Endothelial cell of umbilical vein (primary cell): Measurements from ENCODE around the gene CHST15. TPM values are rescaled to one million over a fixed set of nuclear protein-coding genes. Genes with fewer than 3 reads are reported as not detected.

Experiments used
- BruUV-seq: library from RNA; stranded (reverse); fragments of 400-500 nt; replicated peaks from 2 replicates; lab custom pipeline; 2021; lab: Mats Ljungman, UMichigan
- CTCF ChIA-PET: fragments of 300-600, 350-600 bp; sonication (Branson Sonifier 250); formaldehyde crosslinking; loops from one replicate; lab custom pipeline; 2021; ENCODE audit warnings: antibody characterized with exemption, inconsistent platforms; lab: Charles Lee
- POLR2A ChIA-PET: fragments of 300-600, 350-600 bp; sonication (Branson Sonifier 250); formaldehyde crosslinking; loops from one replicate; lab custom pipeline; 2021; ENCODE audit warnings: antibody characterized with exemption, inconsistent platforms; lab: Charles Lee
- DNase-seq: peaks from one replicate; pipeline ENCODE4 v3.0.0-alpha.2; 2011; ENCODE audit warnings: low read depth, low spot score
- FAIRE-seq: peaks from 2 replicates; lab custom pipeline; 2011; peaks lifted over from hg19 to GRCh38; lab: Jason Lieb, UNC
- H2AFZ ChIP-seq: 2 replicates; pipeline ENCODE4 v1.6.0; 2012; ENCODE audit warnings: low read depth, low read length, control low read depth, inconsistent platforms
- H3K27ac ChIP-seq: 2 replicates; pipeline ENCODE4 v1.5.1; 2011; ENCODE audit warnings: low read depth, mild to moderate bottlenecking, control low read depth, low read length, moderate library complexity; ENCODE audit not compliant: insufficient read depth
- H3K27me3 ChIP-seq, 2 experiments: 2 replicates each; pipeline versions ENCODE4 v1.6.0 to v1.6.1; 2011; ENCODE audit warnings: low read length in 2 of 2, mixed read lengths in 1 of 2; ENCODE audit not compliant: control insufficient read depth in 2 of 2, insufficient read depth in 2 of 2
- H3K36me3 ChIP-seq, 2 experiments: 2 replicates in 1 of 2; 3 replicates in 1 of 2; pipeline ENCODE4 v1.5.1; 2011; ENCODE audit warnings: low read length in 2 of 2, mild to moderate bottlenecking in 1 of 2, moderate library complexity in 1 of 2; ENCODE audit not compliant: control insufficient read depth in 2 of 2, insufficient read depth in 2 of 2; ENCODE audit errors: extremely low read depth in 1 of 2
- H3K4me1 ChIP-seq: 3 replicates; pipeline ENCODE4 v1.5.1; 2011; ENCODE audit warnings: mild to moderate bottlenecking, low read length; ENCODE audit not compliant: control insufficient read depth, insufficient read depth; ENCODE audit errors: extremely low read depth
- H3K4me2 ChIP-seq: 2 replicates; pipeline ENCODE4 v1.6.1; 2011; ENCODE audit warnings: low read length, control low read depth, mixed read lengths; ENCODE audit not compliant: insufficient read depth
- H3K4me3 ChIP-seq, 3 experiments: fragments of 200-600 bp in 1 of 3; sonication (generic), shearing (Covaris generic) in 1 of 3; replicated peaks in 1 of 3; 2 replicates each; pipeline ENCODE4 v1.5.1; 2011 to 2016; ENCODE audit warnings: control low read depth in 3 of 3, low read length in 3 of 3, mild to moderate bottlenecking in 2 of 3, inconsistent platforms in 1 of 3, low read depth in 1 of 3, moderate library complexity in 1 of 3; ENCODE audit not compliant: insufficient read depth in 1 of 3
- H3K79me2 ChIP-seq: 2 replicates; pipeline ENCODE4 v1.6.0; 2012; ENCODE audit warnings: low read length, inconsistent platforms; ENCODE audit not compliant: control insufficient read depth, insufficient read depth
- H3K9ac ChIP-seq: replicated peaks from 2 replicates; pipeline ENCODE3; 2011; ENCODE audit warnings: low read length, control low read depth; ENCODE audit not compliant: insufficient read depth; ENCODE audit errors: extremely low read depth
- H3K9me1 ChIP-seq: replicated peaks from 3 replicates; pipeline ENCODE4 v1.6.0; 2011; ENCODE audit warnings: mild to moderate bottlenecking, low read length; ENCODE audit not compliant: control insufficient read depth, insufficient read depth; ENCODE audit errors: extremely low read depth
- H3K9me3 ChIP-seq: replicated peaks from 2 replicates; pipeline ENCODE4 v1.5.1; 2012; ENCODE audit warnings: low read length, inconsistent platforms; ENCODE audit not compliant: control insufficient read depth, insufficient read depth
- H4K20me1 ChIP-seq: replicated peaks from 2 replicates; pipeline ENCODE3; 2011; ENCODE audit warnings: mild to moderate bottlenecking, low read length; ENCODE audit not compliant: control insufficient read depth, insufficient read depth; ENCODE audit errors: extremely low read depth
- EZH2 ChIP-seq: IDR thresholded peaks from 2 replicates; pipeline ENCODE4 v1.6.1; 2012; ENCODE audit warnings: borderline replicate concordance, low read depth, mild to moderate bottlenecking, moderate library complexity, low read length, inconsistent platforms; ENCODE audit not compliant: severe bottlenecking
- FOS ChIP-seq: IDR thresholded peaks from 2 replicates; pipeline ENCODE4 v1.6.1; 2011; ENCODE audit warnings: mild to moderate bottlenecking, low read length, moderate library complexity, borderline replicate concordance; ENCODE audit not compliant: insufficient read depth
- GATA2 ChIP-seq: IDR thresholded peaks from 2 replicates; pipeline ENCODE4 v1.7.0; 2011; ENCODE audit warnings: low read depth, mild to moderate bottlenecking, moderate library complexity, mixed read lengths, low read length; ENCODE audit not compliant: insufficient read length, insufficient read depth
- JUN ChIP-seq: IDR thresholded peaks from 2 replicates; pipeline ENCODE4 v1.6.1; 2011; ENCODE audit warnings: borderline replicate concordance, low read depth; ENCODE audit not compliant: insufficient read length, insufficient read depth
- MYC ChIP-seq: IDR thresholded peaks from one replicate; pipeline ENCODE4 v1.6.1; 2011; ENCODE audit warnings: mild to moderate bottlenecking, low read depth, low read length
- POLR2A ChIP-seq: IDR thresholded peaks from 2 replicates; pipeline ENCODE4 v1.6.1; 2012; ENCODE audit warnings: low read depth, mild to moderate bottlenecking, control low read depth, low read length
- POLR2AphosphoS5 ChIP-seq: IDR thresholded peaks from 2 replicates; pipeline ENCODE4 v1.6.1; 2012; ENCODE audit warnings: low read depth, mild to moderate bottlenecking, control low read depth, low read length, moderate library complexity; ENCODE audit not compliant: insufficient read depth
- dilution Hi-C: fragments of 300-500 bp; cut with MboI; formaldehyde crosslinking; loops from one replicate; pipeline ENCODE4 v1.15.0; 2019; ENCODE audit warnings: low sequenced_read_pairs; ENCODE audit not compliant: extremely low pct_ligation_motif_present
- intact Hi-C: fragments of 100-400 bp; cut with micrococcal nuclease; formaldehyde crosslinking; loops from one replicate; pipeline ENCODE4 v1.10.0; 2022
- polyA plus RNA-seq, 4 experiments: library from polyadenylated mRNA; depleted of rRNA in 3 of 4; stranded (reverse) in 3 of 4; unstranded in 1 of 4; fragments of >200 nt; gene quantifications; 2 replicates each; pipeline versions ENCODE4 v1.2.1 to v1.2.3, GENCODE V29; 2011 to 2012; ENCODE audit warnings: missing spikeins in 1 of 4
- total RNA-seq: library from RNA; stranded (reverse); gene quantifications from 2 replicates; pipeline ENCODE4 v1.2.3, GENCODE V29; 2021
- TF ChIP-seq, protein P1 (sequence below): IDR thresholded peaks from 2 replicates; pipeline ENCODE4 v1.6.1; 2011; ENCODE audit not compliant: insufficient read depth, insufficient read length
- TF ChIP-seq, protein P2 (sequence below), 2 donors: IDR thresholded peaks; 1 replicate in 1 of 2; 2 replicates in 1 of 2; pipeline ENCODE4 v1.5.1; 2011; ENCODE audit warnings: low read length in 2 of 2, mild to moderate bottlenecking in 2 of 2, moderate library complexity in 2 of 2, control low read depth in 1 of 2, inconsistent platforms in 1 of 2, low read depth in 1 of 2; ENCODE audit not compliant: insufficient read depth in 1 of 2; ENCODE audit errors: extremely low read depth in 1 of 2

CHST15 gene
- total and polyA plus RNA-seq, 2 donors (not counting 3 experiments of a cell fraction or from before 2014, with no cell fraction given), result 23.1 to 29.2 TPM

DNA sequence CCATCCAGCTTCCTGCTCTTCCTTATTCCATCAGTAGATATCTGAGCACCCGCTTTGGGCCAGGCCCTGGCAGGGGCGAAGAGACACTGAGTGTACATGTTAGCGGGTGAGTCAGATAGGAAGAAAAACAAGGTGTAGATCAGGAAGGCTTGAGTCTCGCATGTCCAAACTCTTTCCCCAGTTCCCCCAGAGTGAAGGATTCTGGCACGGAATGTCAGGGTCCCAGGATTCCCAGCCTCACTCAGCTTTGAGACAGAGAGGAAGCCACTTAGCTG lies 24.1 kb upstream of the CHST15 start:
- CTCF ChIA-PET, result interaction anchor here (1.1 to 1.4 kb wide), 2 partner anchors 11 to 123 kb away, joined by 5 read pairs; no protein-coding TSS in a partner anchor
- H3K9me3 ChIP-seq, result no peaks in the 10 kb centered on the region
- H3K4me1 ChIP-seq, result peaks cover 21% of the 10 kb centered on the region
- TF ChIP-seq POLR2AphosphoS5 (no peak), MYC (no peak), POLR2A (no peak), GATA2 (no peak), FOS (no peak), EZH2 (no peak), JUN (no peak)
- TF ChIP-seq, protein P1, sequence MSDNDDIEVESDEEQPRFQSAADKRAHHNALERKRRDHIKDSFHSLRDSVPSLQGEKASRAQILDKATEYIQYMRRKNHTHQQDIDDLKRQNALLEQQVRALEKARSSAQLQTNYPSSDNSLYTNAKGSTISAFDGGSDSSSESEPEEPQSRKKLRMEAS, result no peak
- TF ChIP-seq, protein P2, sequence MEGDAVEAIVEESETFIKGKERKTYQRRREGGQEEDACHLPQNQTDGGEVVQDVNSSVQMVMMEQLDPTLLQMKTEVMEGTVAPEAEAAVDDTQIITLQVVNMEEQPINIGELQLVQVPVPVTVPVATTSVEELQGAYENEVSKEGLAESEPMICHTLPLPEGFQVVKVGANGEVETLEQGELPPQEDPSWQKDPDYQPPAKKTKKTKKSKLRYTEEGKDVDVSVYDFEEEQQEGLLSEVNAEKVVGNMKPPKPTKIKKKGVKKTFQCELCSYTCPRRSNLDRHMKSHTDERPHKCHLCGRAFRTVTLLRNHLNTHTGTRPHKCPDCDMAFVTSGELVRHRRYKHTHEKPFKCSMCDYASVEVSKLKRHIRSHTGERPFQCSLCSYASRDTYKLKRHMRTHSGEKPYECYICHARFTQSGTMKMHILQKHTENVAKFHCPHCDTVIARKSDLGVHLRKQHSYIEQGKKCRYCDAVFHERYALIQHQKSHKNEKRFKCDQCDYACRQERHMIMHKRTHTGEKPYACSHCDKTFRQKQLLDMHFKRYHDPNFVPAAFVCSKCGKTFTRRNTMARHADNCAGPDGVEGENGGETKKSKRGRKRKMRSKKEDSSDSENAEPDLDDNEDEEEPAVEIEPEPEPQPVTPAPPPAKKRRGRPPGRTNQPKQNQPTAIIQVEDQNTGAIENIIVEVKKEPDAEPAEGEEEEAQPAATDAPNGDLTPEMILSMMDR (IDR thresholded peaks at IDR 0.05; ENCODE audit: extremely low read depth in 1 of 2, insufficient read depth in 1 of 2, low read depth in 1 of 2, low read length in 2 of 2), result no peak
- H3K36me3 ChIP-seq, result no peaks in the 10 kb centered on the region
- no peak overlapping the region for H2AFZ ChIP-seq
- FAIRE-seq (no peak), DNase-seq (no peak)
- H3K27me3 ChIP-seq, result no peaks in the 10 kb centered on the region
- H3K9me1 ChIP-seq, result no peaks in the 10 kb centered on the region
- no peaks in the 10 kb centered on the region for H4K20me1 ChIP-seq
- no peak overlapping the region for H3K27ac ChIP-seq
- no peak overlapping the region for H3K4me3 ChIP-seq
- H3K4me2 ChIP-seq, result no peak overlapping the region
- no peaks in the 10 kb centered on the region for H3K79me2 ChIP-seq
- POLR2A ChIA-PET, result no interaction called here
- H3K9ac ChIP-seq, result no peak overlapping the region
- intact Hi-C loops, result no loop called here
- dilution Hi-C loops, result no loop called here
- no TSS peak for BruUV-seq
